Neuronal stem cell (in vitro differentiated cells): Measurements from ENCODE around the gene UBAC2.

Experiments used
- DNase-seq: peaks from one replicate; pipeline ENCODE4 v3.0.0-alpha.2; 2013; ENCODE audit warnings: low spot score
- H2AFZ ChIP-seq: one replicate; pipeline ENCODE4 v1.6.1; 2013; ENCODE audit warnings: mild to moderate bottlenecking, low read length, inconsistent platforms
- H2AK5ac ChIP-seq: 2 replicates; pipeline ENCODE4 v1.6.1; 2013; ENCODE audit warnings: low read depth, mild to moderate bottlenecking, inconsistent platforms, low read length, moderate library complexity, mixed read lengths
- H2BK120ac ChIP-seq: 2 replicates; pipeline ENCODE4 v1.6.1; 2013; ENCODE audit warnings: low read depth, mild to moderate bottlenecking, inconsistent platforms, low read length, moderate library complexity, mixed read lengths
- H2BK12ac ChIP-seq: one replicate; pipeline ENCODE4 v1.6.1; 2013; ENCODE audit warnings: low read length, inconsistent platforms
- H2BK15ac ChIP-seq: 2 replicates; pipeline ENCODE4 v1.6.1; 2013; ENCODE audit warnings: mild to moderate bottlenecking, low read length, inconsistent platforms, mixed read lengths
- H2BK5ac ChIP-seq: one replicate; pipeline ENCODE4 v1.6.1; 2013; ENCODE audit warnings: inconsistent platforms, mild to moderate bottlenecking, low read length, moderate library complexity
- H3K14ac ChIP-seq: one replicate; pipeline ENCODE4 v1.6.1; 2013; ENCODE audit warnings: low read length, inconsistent platforms
- H3K18ac ChIP-seq: 2 replicates; pipeline ENCODE4 v1.6.1; 2013; ENCODE audit warnings: low read length, inconsistent platforms
- H3K23ac ChIP-seq: 2 replicates; pipeline ENCODE4 v1.6.1; 2013; ENCODE audit warnings: low read depth, mild to moderate bottlenecking, mixed read lengths, low read length, inconsistent platforms; ENCODE audit not compliant: poor library complexity
- H3K27ac ChIP-seq: replicated peaks from 3 replicates; pipeline ENCODE4 v1.5.1; 2013; ENCODE audit warnings: low read length, inconsistent platforms
- H3K27me3 ChIP-seq, 3 experiments: 2 replicates each; pipeline ENCODE4 v1.6.1; 2013; ENCODE audit warnings: low read length in 3 of 3, mild to moderate bottlenecking in 2 of 3, inconsistent platforms in 1 of 3, low read depth in 1 of 3, mixed read lengths in 1 of 3, moderate library complexity in 1 of 3; ENCODE audit not compliant: control insufficient read depth in 3 of 3, insufficient read depth in 3 of 3
- H3K36me3 ChIP-seq, 2 donors: replicated peaks in 1 of 2; 2 replicates each; pipeline ENCODE4 v1.6.1; 2013; ENCODE audit warnings: low read length in 2 of 2; ENCODE audit not compliant: control insufficient read depth in 2 of 2, insufficient read depth in 2 of 2
- H3K4ac ChIP-seq: 2 replicates; pipeline ENCODE4 v1.6.1; 2013; ENCODE audit warnings: inconsistent platforms, mild to moderate bottlenecking, low read length, moderate library complexity
- H3K4me1 ChIP-seq, 2 donors: 1 replicate in 1 of 2; 2 replicates in 1 of 2; pipeline ENCODE4 v1.6.1; 2013; ENCODE audit warnings: low read length in 2 of 2, low read depth in 1 of 2; ENCODE audit not compliant: control insufficient read depth in 2 of 2, insufficient read depth in 1 of 2
- H3K4me2 ChIP-seq: one replicate; pipeline ENCODE4 v1.6.1; 2013; ENCODE audit warnings: mild to moderate bottlenecking, low read length, inconsistent platforms; ENCODE audit not compliant: insufficient read depth, poor library complexity, severe bottlenecking
- H3K4me3 ChIP-seq, 2 donors: 2 replicates each; pipeline ENCODE4 v1.5.1; 2013; ENCODE audit warnings: low read length in 2 of 2, mild to moderate bottlenecking in 2 of 2, inconsistent platforms in 1 of 2, moderate library complexity in 1 of 2
- H3K79me1 ChIP-seq: one replicate; pipeline ENCODE4 v1.6.1; 2013; ENCODE audit warnings: low read depth, mild to moderate bottlenecking, inconsistent platforms, low read length, moderate library complexity
- H3K9ac ChIP-seq: one replicate; pipeline ENCODE4 v1.6.1; 2013; ENCODE audit warnings: mild to moderate bottlenecking, low read depth, low read length, inconsistent platforms; ENCODE audit not compliant: poor library complexity
- H3K9me3 ChIP-seq, 2 donors: replicated peaks in 1 of 2; 2 replicates each; pipeline versions ENCODE3 to v1.6.1; 2013; ENCODE audit warnings: low read length in 2 of 2, mild to moderate bottlenecking in 2 of 2, inconsistent platforms in 1 of 2, low read depth in 1 of 2, mixed read lengths in 1 of 2, moderate library complexity in 1 of 2; ENCODE audit not compliant: control insufficient read depth in 2 of 2, insufficient read depth in 1 of 2
- H4K8ac ChIP-seq: one replicate; pipeline ENCODE4 v1.6.1; 2013; ENCODE audit warnings: low read depth, mild to moderate bottlenecking, inconsistent platforms, low read length, moderate library complexity
- H4K91ac ChIP-seq: one replicate; pipeline ENCODE4 v1.6.1; 2013; ENCODE audit warnings: low read length, low read depth, mild to moderate bottlenecking, inconsistent platforms; ENCODE audit not compliant: poor library complexity
- WGBS, 2 donors: extraction: QIAGEN DNeasy Blood & Tissue Kit; methylation state at CpG; one replicate each; pipeline ENCODE4 v1.1.7; 2013; ENCODE audit warnings: missing lambda C conversion rate in 2 of 2, mixed read lengths in 1 of 2; ENCODE audit not compliant: insufficient read length in 2 of 2, insufficient replicate concordance in 1 of 2; ENCODE audit errors: extremely low coverage in 2 of 2; 5-methylcytosine and 5-hydroxymethylcytosine counted together

Gene UBAC2

DNA sequence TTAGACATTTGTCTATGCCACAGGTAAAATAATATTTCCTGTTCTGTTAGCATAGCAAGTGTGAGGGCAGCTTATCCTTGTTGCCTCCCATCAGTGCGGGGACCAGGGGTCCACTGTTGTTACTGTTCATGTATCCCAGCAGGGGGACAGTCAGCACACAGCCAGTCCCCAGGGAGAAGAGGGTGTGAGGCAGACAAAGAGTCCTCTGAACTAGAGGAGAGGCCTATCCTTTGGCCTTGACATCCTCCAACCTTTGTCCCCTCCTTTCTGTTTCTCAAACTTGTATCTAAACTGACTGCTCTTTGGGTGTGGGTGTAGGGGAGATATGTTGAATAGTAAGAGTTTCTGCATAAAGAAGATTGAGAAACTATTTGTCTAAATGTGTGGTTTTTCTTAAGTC is 60.4 kb downstream of the UBAC2 start:
- no peak overlapping the region for H3K4me3 ChIP-seq
- WGBS, 2 donors, result no CpG with 5 or more reads among the region's 1 CpG
- H4K91ac ChIP-seq, result no peak overlapping the region
- no peak overlapping the region for H2AK5ac ChIP-seq
- H3K23ac ChIP-seq, result no peak overlapping the region
- no peak overlapping the region for H3K14ac ChIP-seq
- H3K4me2 ChIP-seq, result no peak overlapping the region
- H2BK12ac ChIP-seq, result no peak overlapping the region
- H3K4ac ChIP-seq, result no peak overlapping the region
- no peaks in the 10 kb centered on the region for H3K27me3 ChIP-seq
- no peak overlapping the region for H4K8ac ChIP-seq
- H2BK5ac ChIP-seq, result no peak overlapping the region
- no peak overlapping the region for H3K27ac ChIP-seq
- H3K79me1 ChIP-seq, result no peaks in the 10 kb centered on the region
- peaks cover 4 to 15% of the 10 kb centered on the region in 2 donors for H3K36me3 ChIP-seq
- no peak overlapping the region for H2BK15ac ChIP-seq
- peaks cover 2 to 9% of the 10 kb centered on the region in 2 donors for H3K4me1 ChIP-seq
- DNase-seq, result no peak
- no peaks in the 10 kb centered on the region for H3K9me3 ChIP-seq
- H2AFZ ChIP-seq, result no peak overlapping the region
- H3K9ac ChIP-seq, result no peak overlapping the region
- no peak overlapping the region for H2BK120ac ChIP-seq
- no peak overlapping the region for H3K18ac ChIP-seq

DNA sequence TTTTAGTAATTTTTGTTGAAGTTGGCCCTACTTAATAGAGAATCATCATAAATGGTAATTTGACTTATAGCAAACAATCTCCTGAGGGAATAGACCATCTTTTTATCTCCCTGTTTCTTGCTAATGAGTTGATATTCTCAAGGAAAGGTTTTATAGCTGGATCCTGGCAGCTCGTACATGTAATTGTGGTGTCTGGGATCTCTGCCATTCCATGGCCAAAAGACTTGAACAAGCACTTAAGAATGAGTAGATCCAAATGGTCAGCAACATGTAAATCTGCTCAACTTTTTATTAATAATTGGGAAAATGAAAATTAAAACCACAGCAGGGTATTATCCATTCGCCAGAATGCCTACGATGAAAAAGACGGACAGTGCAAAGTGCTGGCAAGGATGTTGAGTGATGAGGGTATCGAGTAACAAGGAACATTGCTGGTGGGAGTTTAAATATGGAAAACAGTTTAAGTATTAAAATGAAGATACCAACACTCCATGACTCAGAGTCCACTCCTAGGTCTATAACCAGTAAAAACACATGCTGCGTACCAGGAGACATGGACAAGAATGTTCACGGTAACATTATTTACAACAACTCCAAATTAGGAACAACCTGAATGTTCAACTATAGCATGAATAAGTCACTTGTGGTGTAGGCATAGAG is 62.6 kb downstream of the UBAC2 start:
- no peak overlapping the region for H3K18ac ChIP-seq
- no peak overlapping the region for H2BK120ac ChIP-seq
- H3K4me1 ChIP-seq, result peaks cover 2 to 7% of the 10 kb centered on the region in 2 donors
- H3K9ac ChIP-seq, result no peak overlapping the region
- no peak overlapping the region for H2BK15ac ChIP-seq
- H3K27me3 ChIP-seq, result no peaks in the 10 kb centered on the region
- no peak overlapping the region for H3K4me3 ChIP-seq
- no CpG with 5 or more reads among the region's 7 CpGs for WGBS, 2 donors
- no peaks in the 10 kb centered on the region for H3K9me3 ChIP-seq
- no peak overlapping the region for H4K91ac ChIP-seq
- H2AK5ac ChIP-seq, result no peak overlapping the region
- H3K14ac ChIP-seq, result no peak overlapping the region
- no peak overlapping the region for H3K4ac ChIP-seq
- no peak for DNase-seq
- no peak overlapping the region for H2BK5ac ChIP-seq
- H2AFZ ChIP-seq, result no peak overlapping the region
- H4K8ac ChIP-seq, result no peak overlapping the region
- H3K23ac ChIP-seq, result no peak overlapping the region
- no peak overlapping the region for H3K4me2 ChIP-seq
- peaks cover 6 to 17% of the 10 kb centered on the region in 2 donors for H3K36me3 ChIP-seq
- H2BK12ac ChIP-seq, result no peak overlapping the region
- no peaks in the 10 kb centered on the region for H3K79me1 ChIP-seq
- H3K27ac ChIP-seq, result no peak overlapping the region

DNA sequence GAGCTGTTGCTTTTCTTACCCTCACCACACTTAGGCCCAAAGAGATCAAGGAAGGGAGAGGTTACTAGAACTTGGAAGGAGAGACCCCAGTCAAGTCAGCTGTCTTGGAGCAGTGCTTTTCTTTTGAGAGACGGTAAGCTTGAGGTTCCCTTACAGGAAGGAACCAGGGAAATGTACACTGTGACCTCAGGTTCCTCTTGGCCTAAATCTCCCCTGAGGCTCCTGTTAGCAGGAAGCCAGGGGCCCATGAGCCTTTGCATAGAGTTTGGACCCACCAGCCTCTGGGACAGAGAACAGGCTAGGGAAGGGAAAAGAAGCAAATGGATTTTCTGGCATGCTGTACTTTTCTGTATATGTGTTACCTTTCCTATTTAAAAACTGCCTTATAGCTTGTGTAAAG is 63.4 kb downstream of the UBAC2 start:
- Histone ChIP-seq H3K79me1 (no peaks in the 10 kb centered on the region), H3K9ac (no peak overlapping the region), H3K4me3 (no peak overlapping the region), H3K4ac (no peak overlapping the region), H3K23ac (no peak overlapping the region), H3K36me3 (peaks cover 6 to 17% of the 10 kb centered on the region in 2 donors), H2BK5ac (no peak overlapping the region), H3K27ac (no peak overlapping the region), H2BK12ac (no peak overlapping the region), H3K14ac (no peak overlapping the region), H3K4me2 (no peak overlapping the region), H2BK120ac (no peak overlapping the region), H3K18ac (no peak overlapping the region), H3K27me3 (no peaks in the 10 kb centered on the region), H4K8ac (no peak overlapping the region), H3K4me1 (peaks cover 2 to 7% of the 10 kb centered on the region in 2 donors), H2AK5ac (no peak overlapping the region), H2AFZ (no peak overlapping the region), H4K91ac (no peak overlapping the region), H3K9me3 (no peaks in the 10 kb centered on the region), H2BK15ac (no peak overlapping the region)
- DNase-seq, result no peak
- WGBS, 2 donors, result no CpG with 5 or more reads among the region's 1 CpG

DNA sequence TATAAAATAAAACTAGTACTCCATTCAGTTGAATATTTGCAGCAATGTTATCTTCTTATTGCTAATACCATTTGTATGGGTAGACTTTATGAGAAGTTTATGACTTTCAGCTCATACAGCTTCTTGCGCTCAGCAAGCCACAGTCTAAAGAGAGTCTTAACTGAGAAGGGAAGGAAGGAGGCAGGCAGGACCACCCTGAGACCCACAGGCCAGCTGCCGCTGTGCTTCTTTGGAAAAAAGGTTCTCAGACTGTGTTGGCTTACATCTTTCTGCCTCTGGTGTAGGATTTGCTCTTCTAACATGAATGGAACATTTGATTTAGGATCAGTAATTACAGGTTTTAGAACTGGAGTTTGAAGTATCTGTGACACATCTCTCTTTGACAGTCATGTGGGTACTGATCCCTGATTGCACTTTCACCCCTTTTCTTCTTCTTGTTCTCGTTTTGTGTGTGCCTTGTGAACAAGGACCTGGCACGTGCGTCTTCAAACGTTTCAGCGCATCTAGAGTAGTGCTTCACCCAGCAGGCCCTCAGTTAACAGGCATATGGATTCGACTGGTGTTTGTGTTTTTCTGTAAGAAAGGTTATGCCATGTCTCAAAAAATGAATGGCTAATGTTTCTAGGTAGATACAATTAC is 64.6 kb downstream of the UBAC2 start:
- Histone ChIP-seq H2AK5ac (no peak overlapping the region), H3K4ac (no peak overlapping the region), H2BK5ac (no peak overlapping the region), H3K4me2 (no peak overlapping the region), H2BK120ac (no peak overlapping the region), H3K14ac (no peak overlapping the region), H3K36me3 (peaks cover 6 to 13% of the 10 kb centered on the region in 2 donors), H2BK15ac (no peak overlapping the region), H4K8ac (no peak overlapping the region), H3K27ac (no peak overlapping the region), H3K4me1 (peaks cover 2 to 7% of the 10 kb centered on the region in 2 donors), H3K23ac (no peak overlapping the region), H3K18ac (no peak overlapping the region), H3K9me3 (no peaks in the 10 kb centered on the region), H3K4me3 (no peak overlapping the region), H2AFZ (no peak overlapping the region), H2BK12ac (no peak overlapping the region), H3K79me1 (no peaks in the 10 kb centered on the region), H3K27me3 (no peaks in the 10 kb centered on the region), H3K9ac (no peak overlapping the region), H4K91ac (no peak overlapping the region)
- no CpG with 5 or more reads among the region's 8 CpGs for WGBS, 2 donors
- no peak for DNase-seq
